Osteocyte (in vitro differentiated cells): ENCODE results near the gene MRTFA. TPM values are rescaled to one million over a fixed set of nuclear protein-coding genes. Genes with fewer than 3 reads are reported as not detected.
"Not testable (repeated sequence)": the region's sequence is repeated elsewhere in the genome, so short reads cannot be mapped to it uniquely, and the experiment has no call there.

ENCODE experiments used
- DNase-seq: peaks from one replicate; pipeline ENCODE4 v3.0.0; 2021; ENCODE audit warnings: mixed read lengths; ENCODE audit not compliant: unreplicated experiment; ENCODE audit errors: extremely low spot score
- H3K27ac Mint-ChIP-seq: one replicate; pipeline ENCODE4 v1.8.0; 2021; ENCODE audit warnings: mild to moderate bottlenecking, mixed read lengths; ENCODE audit not compliant: unreplicated experiment
- H3K27me3 Mint-ChIP-seq: one replicate; pipeline ENCODE4 v1.8.0; 2021; ENCODE audit warnings: mixed read lengths; ENCODE audit not compliant: unreplicated experiment
- H3K36me3 Mint-ChIP-seq: one replicate; pipeline ENCODE4 v1.8.0; 2021; ENCODE audit warnings: mixed read lengths; ENCODE audit not compliant: unreplicated experiment
- H3K4me1 Mint-ChIP-seq: one replicate; pipeline ENCODE4 v1.8.0; 2021; ENCODE audit warnings: mixed read lengths; ENCODE audit not compliant: unreplicated experiment
- H3K4me3 Mint-ChIP-seq: one replicate; pipeline ENCODE4 v1.8.0; 2021; ENCODE audit warnings: mild to moderate bottlenecking, moderate library complexity, mixed read lengths; ENCODE audit not compliant: unreplicated experiment
- H3K9me3 Mint-ChIP-seq: one replicate; pipeline ENCODE4 v1.8.0; 2021; ENCODE audit warnings: mixed read lengths; ENCODE audit not compliant: unreplicated experiment
- CTCF ChIP-seq: fragments of 200-600 bp; sonication (generic); IDR thresholded peaks from 2 replicates; pipeline ENCODE4 v1.5.0; 2021; ENCODE audit warnings: antibody characterized with exemption, mild to moderate bottlenecking, moderate library complexity
- total RNA-seq: library from RNA; stranded (reverse); gene quantifications from 2 replicates; pipeline ENCODE4 v1.2.1, GENCODE V29; 2021

MRTFA gene
- total RNA-seq, 1 donor from 2014 or later = 59.0 TPM

- no peak for DNase-seq
- peaks cover 3% of the 10 kb centered on the region for H3K36me3 Mint-ChIP-seq
- TF ChIP-seq CTCF = no peak
- no peaks in the 10 kb centered on the region for H3K27me3 Mint-ChIP-seq
- H3K4me1 Mint-ChIP-seq = peaks cover 40% of the 10 kb centered on the region
- H3K27ac Mint-ChIP-seq = no peak overlapping the region
- H3K4me3 Mint-ChIP-seq = no peak overlapping the region
- H3K9me3 Mint-ChIP-seq = peaks cover 1% of the 10 kb centered on the region
These were observed 9.7 kb downstream of the MRTFA start for GRCh38 chr22:40626851-40627250.

- H3K4me3 Mint-ChIP-seq, DNase-seq, H3K27ac Mint-ChIP-seq, H3K36me3 Mint-ChIP-seq, H3K27me3 Mint-ChIP-seq, H3K9me3 Mint-ChIP-seq: not testable (repeated sequence)
- H3K4me1 Mint-ChIP-seq = peaks cover 32% of the 10 kb centered on the region
These were observed 10.7 kb downstream of the MRTFA start for GRCh38 chr22:40625794-40626193.

GRCh38 chr22:40625281-40625680 lies 11.2 kb downstream of the MRTFA start:
- peaks cover 15% of the 10 kb centered on the region for H3K36me3 Mint-ChIP-seq
- peaks cover 32% of the 10 kb centered on the region for H3K4me1 Mint-ChIP-seq
- H3K27me3 Mint-ChIP-seq, DNase-seq, H3K4me3 Mint-ChIP-seq, H3K27ac Mint-ChIP-seq: not testable (repeated sequence)
- peaks cover 12% of the 10 kb centered on the region for H3K9me3 Mint-ChIP-seq

- peaks cover 32% of the 10 kb centered on the region for H3K4me1 Mint-ChIP-seq
- H3K9me3 Mint-ChIP-seq = peaks cover 12% of the 10 kb centered on the region
- no peak for DNase-seq
- H3K4me3 Mint-ChIP-seq = no peak overlapping the region
- H3K36me3 Mint-ChIP-seq = peaks cover 15% of the 10 kb centered on the region
- H3K27ac Mint-ChIP-seq = no peak overlapping the region
- H3K27me3 Mint-ChIP-seq = no peaks in the 10 kb centered on the region
- no peak for TF ChIP-seq CTCF
These were observed 11.7 kb downstream of the MRTFA start for GRCh38 chr22:40624770-40625169.

- DNase-seq = no peak
- peaks cover 13% of the 10 kb centered on the region for H3K4me1 Mint-ChIP-seq
- no peak overlapping the region for H3K4me3 Mint-ChIP-seq
- H3K27me3 Mint-ChIP-seq = no peaks in the 10 kb centered on the region
- TF ChIP-seq CTCF = no peak
- H3K36me3 Mint-ChIP-seq = peaks cover 18% of the 10 kb centered on the region
- H3K9me3 Mint-ChIP-seq = peaks cover 12% of the 10 kb centered on the region
- no peak overlapping the region for H3K27ac Mint-ChIP-seq
These were observed 15.0 kb downstream of the MRTFA start for GRCh38 chr22:40621309-40622151.

GRCh38 chr22:40620464-40621046 lies 16.0 kb downstream of the MRTFA start:
- peaks cover 12% of the 10 kb centered on the region for H3K9me3 Mint-ChIP-seq
- no peak for TF ChIP-seq CTCF
- peaks cover 7% of the 10 kb centered on the region for H3K4me1 Mint-ChIP-seq
- H3K27ac Mint-ChIP-seq = no peak overlapping the region
- no peak for DNase-seq
- peaks cover 18% of the 10 kb centered on the region for H3K36me3 Mint-ChIP-seq
- no peak overlapping the region for H3K4me3 Mint-ChIP-seq
- no peaks in the 10 kb centered on the region for H3K27me3 Mint-ChIP-seq
